ENCODE data around the gene NUP153. TPM values are rescaled to one million over a fixed set of nuclear protein-coding genes. Genes with fewer than 3 reads are reported as not detected.
A peak's percentile ranks its signal among the peaks of the same experiment; 100 is the strongest.

NUP153 gene
- total and polyA plus RNA-seq, 2 of the 8 experiments (the other 6 are each of a cell fraction or from before 2014, with no cell fraction given): 47.0 to 84.8 TPM

DNA sequence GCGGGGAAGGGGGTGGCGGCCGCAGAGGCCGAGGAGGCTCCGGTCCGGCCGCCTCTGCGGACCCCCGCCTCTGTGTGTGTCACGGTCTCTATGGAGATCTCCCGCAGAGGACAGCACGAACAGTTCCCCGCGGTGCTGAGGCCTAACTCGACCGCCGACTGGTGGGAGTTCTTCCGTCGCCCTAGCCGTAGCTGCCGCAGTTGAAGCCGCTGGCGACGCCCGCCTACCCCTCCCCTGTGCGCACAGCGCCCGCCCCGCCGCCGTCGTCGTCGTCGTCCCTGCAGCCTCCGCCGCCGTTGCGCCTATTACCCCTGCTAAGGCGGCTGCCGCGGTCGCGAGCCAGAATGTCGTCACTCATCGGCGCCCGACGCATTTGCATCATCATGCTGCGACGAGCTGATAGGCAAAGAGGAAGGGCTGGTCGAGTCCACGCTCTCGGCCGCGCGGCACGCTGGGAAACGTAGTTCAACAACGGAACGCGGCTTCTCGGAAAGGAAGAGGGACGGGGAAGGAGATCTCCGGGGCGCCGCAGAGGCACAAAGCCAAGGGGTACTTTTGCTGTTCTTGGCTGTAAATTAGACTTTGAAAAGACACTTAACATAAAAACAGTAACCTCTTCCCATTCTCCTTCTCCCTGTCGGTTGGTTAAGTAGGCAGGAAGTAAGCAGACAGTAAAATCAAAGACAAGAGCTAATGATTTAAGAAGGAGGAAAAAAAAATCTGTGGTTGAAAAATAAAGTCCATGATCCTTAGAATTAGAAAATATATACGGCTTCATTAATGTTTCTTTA lies at the start of gene NUP153 (continued):
- TF ChIP-seq NANOG (IDR thresholded peaks at IDR 0.05; ENCODE audit: insufficient read depth, low read depth, low read length, poor library complexity, severe bottlenecking): no peak
- TF ChIP-seq BACH1 (IDR thresholded peaks at IDR 0.05; ENCODE audit: low read length): no peak
- TF ChIP-seq, protein P1, sequence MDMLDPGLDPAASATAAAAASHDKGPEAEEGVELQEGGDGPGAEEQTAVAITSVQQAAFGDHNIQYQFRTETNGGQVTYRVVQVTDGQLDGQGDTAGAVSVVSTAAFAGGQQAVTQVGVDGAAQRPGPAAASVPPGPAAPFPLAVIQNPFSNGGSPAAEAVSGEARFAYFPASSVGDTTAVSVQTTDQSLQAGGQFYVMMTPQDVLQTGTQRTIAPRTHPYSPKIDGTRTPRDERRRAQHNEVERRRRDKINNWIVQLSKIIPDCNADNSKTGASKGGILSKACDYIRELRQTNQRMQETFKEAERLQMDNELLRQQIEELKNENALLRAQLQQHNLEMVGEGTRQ (IDR thresholded peaks at IDR 0.05; ENCODE audit: low read length): no peak
- TF ChIP-seq GTF2F1 (IDR thresholded peaks at IDR 0.05; ENCODE audit: borderline replicate concordance, low read depth, low read length): no peak
- TF ChIP-seq, protein P2, sequence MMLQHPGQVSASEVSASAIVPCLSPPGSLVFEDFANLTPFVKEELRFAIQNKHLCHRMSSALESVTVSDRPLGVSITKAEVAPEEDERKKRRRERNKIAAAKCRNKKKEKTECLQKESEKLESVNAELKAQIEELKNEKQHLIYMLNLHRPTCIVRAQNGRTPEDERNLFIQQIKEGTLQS (IDR thresholded peaks at IDR 0.05; ENCODE audit: insufficient read depth, low read depth, low read length): peak; percentile 99
- peak; percentile 98 for TF ChIP-seq POLR2AphosphoS5 (IDR thresholded peaks at IDR 0.05; ENCODE audit: low read depth, low read length)
- peak in 1 of 2 experiments; percentile 78; a peak in 1 of 3 replicates for TF ChIP-seq EP300 (IDR thresholded peaks at IDR 0.05; ENCODE audit: borderline replicate concordance in 1 of 2, low read depth in 2 of 2, low read length in 2 of 2)
- TF ChIP-seq HDAC2 (IDR thresholded peaks at IDR 0.05; ENCODE audit: borderline replicate concordance in 1 of 2, low read depth in 2 of 2, low read length in 2 of 2): peak in 1 of 2 experiments; percentile 57; a peak in 1 of 4 replicates
- peak in 1 of 2 experiments; percentile 93; a peak in 3 of 4 replicates for TF ChIP-seq SIN3A (conservative IDR thresholded peaks at IDR 0.05 in 1 of 2, IDR thresholded peaks at IDR 0.05 in 1 of 2; ENCODE audit: low read depth in 1 of 2, low read length in 2 of 2)
- TF ChIP-seq ZNF274 (IDR thresholded peaks at IDR 0.05; ENCODE audit: borderline replicate concordance, extremely low read depth, low read length): no peak
- TF ChIP-seq PHF8 (conservative IDR thresholded peaks at IDR 0.05; ENCODE audit: low read depth, low read length): peak; percentile 87
- no peak for TF ChIP-seq SIRT6 (IDR thresholded peaks at IDR 0.05; ENCODE audit: low read length)
- TF ChIP-seq ASH2L (IDR thresholded peaks at IDR 0.05; ENCODE audit: low read length): peak; percentile 97
- TF ChIP-seq CEBPB (IDR thresholded peaks at IDR 0.05; ENCODE audit: low read depth, low read length): no peak
- TF ChIP-seq POLR2A (IDR thresholded peaks at IDR 0.05; ENCODE audit: control extremely low read depth in 1 of 2, low read depth in 2 of 2, low read length in 2 of 2): peak; percentile 93
- TF ChIP-seq KDM1A (IDR thresholded peaks at IDR 0.05; ENCODE audit: borderline replicate concordance, low read length): no peak
- no peak for TF ChIP-seq CTBP2 (IDR thresholded peaks at IDR 0.05; ENCODE audit: borderline replicate concordance, insufficient read depth, insufficient read length, low read length)
- TF ChIP-seq TCF12 (IDR thresholded peaks at IDR 0.05; ENCODE audit: low read depth, low read length): no peak
- TF ChIP-seq YY1 (IDR thresholded peaks at IDR 0.05; ENCODE audit: low read depth, low read length): no peak
